Measurements from ENCODE around the gene TBC1D1. TPM values are rescaled to one million over a fixed set of nuclear protein-coding genes. Genes with fewer than 3 reads are reported as not detected.
"Not testable (repeated sequence)": the region's sequence is repeated elsewhere in the genome, so short reads cannot be mapped to it uniquely, and the experiment has no call there.

The TBC1D1 gene
- total RNA-seq, 2 experiments from 2014 or later = 84.9 to 89.0 TPM

GRCh38 chr4:37917388-37917787 lies 26.5 kb downstream of the TBC1D1 start:
- POLR2A ChIA-PET = no interaction called here
- CTCF ChIA-PET = no interaction called here

DNA sequence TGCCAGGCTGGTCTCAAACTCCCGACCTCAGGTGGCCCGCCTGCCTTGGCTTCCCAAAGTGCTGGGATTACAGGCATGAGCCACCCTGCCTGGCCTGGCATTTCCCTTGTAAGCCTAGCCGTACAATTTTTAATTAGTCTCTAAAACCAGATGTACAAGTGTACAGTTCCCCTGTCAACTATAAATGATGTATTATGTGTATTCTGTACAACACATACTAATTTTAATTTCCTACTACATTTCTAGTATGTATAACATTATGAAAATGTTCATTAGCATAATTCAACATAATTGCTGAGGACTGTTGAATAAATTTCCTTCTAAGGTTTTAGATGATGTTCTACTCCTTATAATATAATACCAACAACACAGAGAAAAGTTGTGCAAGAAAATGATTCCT lies 27.8 kb downstream of the TBC1D1 start:
- POLR2A ChIA-PET = no interaction called here
- CTCF ChIA-PET = no interaction called here

DNA sequence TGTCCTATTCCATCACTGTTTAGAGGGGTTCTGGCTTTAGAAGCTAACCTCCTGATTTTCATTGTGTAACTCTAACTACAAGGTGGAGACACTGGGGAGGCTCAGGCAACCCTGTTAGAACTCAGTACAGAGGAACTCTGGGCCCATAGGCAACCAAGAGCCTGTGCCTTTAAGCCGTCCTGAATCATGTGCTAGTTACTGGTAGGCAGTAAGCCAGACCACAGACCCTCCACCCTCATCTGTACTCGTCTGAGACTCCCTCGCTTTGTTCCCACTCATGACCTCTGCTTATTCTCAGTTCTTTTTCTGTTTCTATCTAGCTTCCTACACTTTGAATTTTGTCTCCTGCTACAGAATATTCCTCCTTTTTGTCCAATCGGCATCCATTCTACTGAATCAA lies 31.4 kb downstream of the TBC1D1 start:
- ChIA-PET CTCF (interaction anchor here (0.6 kb wide), 1 partner anchor 55 kb away, joined by 3 read pairs; no protein-coding TSS in a partner anchor), POLR2A (no interaction called here)

DNA sequence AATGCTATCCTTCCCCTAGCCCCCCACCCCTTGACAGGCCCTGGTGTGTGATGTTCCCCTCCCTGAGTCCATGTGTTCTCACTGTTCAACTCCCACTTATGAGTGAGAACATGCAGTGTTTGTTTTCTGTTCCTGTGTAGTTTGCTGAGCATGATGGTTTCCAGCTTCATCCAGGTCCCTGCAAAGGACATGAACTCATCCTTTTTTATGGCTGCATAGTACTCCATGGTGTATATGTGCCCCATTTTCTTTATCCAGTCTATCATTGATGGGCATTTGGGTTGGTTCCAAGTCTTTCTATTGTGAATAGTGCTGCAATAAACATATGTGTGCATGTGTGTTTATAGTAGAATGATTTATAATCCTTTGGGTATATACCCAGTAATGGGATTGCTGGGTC lies 32.2 kb downstream of the TBC1D1 start:
- CTCF ChIA-PET, POLR2A ChIA-PET: not testable (repeated sequence)

- ChIA-PET POLR2A (no interaction called here), CTCF (no interaction called here)
Observed at GRCh38 chr4:37924946-37925345, 34.1 kb downstream of the TBC1D1 start.

GRCh38 chr4:37927434-37927833 lies 36.5 kb downstream of the TBC1D1 start:
- ChIA-PET POLR2A (no interaction called here), CTCF (interaction anchor here (0.5 to 1.7 kb wide), 3 partner anchors 25 to 330 kb away, joined by 3 to 4 read pairs (median 3); no protein-coding TSS in a partner anchor)

DNA sequence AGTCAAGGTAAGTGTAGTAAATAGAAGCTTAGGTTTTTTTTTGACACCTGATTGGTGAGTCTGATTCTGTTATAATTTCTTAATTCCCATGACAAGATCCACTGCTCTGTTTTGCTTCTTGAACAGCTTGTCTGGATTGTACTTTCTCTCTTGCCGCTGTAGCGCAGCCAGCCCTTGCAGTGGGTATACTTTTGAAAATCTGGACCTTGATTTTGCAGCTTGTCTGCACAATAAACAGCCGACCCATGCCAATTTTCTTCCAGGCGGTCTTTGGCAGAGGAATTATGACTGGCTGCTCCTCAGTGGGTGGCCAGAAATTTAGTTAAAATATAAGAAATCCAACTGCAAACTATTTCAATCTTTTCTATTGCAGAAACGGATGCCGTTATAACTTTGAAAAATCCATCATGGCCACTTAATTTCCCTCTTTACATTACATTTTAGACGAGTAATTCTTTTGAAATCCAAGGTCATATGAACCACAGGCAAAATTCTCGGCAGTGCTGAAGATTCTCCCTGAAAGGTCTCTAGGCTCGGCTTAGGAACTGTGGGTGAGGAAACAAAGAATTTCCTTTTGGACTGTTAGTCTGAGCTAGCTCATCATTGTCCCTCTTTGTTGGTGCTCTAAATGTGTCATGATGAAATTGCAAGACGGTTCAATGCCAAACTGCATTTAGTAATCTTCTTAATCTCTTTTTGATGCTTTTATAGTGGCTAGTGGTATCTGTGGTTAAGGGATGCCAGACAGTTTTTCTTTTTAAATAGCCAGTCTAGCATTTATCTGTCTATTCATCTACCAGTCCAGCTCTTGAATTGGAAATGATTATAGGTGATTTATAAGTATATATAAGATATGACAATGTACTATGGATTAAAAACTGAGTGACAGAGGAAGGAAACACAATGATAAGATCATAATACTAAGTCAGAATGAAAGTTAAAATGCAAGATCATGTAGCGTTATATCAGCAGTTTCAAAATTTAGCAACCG lies 37.8 kb downstream of the TBC1D1 start:
- POLR2A ChIA-PET = interaction anchor here (0.7 to 1.2 kb wide), 2 partner anchors 37 to 42 kb away, joined by 3 read pairs; no protein-coding TSS in a partner anchor
- CTCF ChIA-PET = interaction anchor here (1.3 to 1.7 kb wide), 2 partner anchors 26 to 42 kb away, joined by 3 to 4 read pairs; no protein-coding TSS in a partner anchor

DNA sequence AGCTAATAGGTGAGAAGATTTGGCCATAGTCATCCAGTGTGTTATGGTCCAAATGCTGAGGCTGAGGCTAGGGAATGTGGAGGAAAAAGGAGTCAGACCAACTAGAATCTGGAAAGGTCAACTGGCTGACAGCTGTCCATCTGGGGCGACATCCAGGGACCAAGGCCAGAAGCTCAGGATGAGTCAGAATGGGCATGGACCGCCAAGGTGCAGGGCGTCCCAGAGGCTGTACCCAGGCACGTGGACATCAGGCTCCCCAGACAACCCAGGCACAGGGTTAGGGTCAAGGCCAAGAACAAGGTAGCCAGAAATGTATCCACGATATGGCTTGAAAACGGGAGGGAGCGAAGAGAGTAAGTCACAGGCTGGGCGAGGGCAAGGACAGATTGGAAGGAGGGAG lies 43.2 kb downstream of the TBC1D1 start:
- CTCF ChIA-PET = no interaction called here
- POLR2A ChIA-PET = no interaction called here

DNA sequence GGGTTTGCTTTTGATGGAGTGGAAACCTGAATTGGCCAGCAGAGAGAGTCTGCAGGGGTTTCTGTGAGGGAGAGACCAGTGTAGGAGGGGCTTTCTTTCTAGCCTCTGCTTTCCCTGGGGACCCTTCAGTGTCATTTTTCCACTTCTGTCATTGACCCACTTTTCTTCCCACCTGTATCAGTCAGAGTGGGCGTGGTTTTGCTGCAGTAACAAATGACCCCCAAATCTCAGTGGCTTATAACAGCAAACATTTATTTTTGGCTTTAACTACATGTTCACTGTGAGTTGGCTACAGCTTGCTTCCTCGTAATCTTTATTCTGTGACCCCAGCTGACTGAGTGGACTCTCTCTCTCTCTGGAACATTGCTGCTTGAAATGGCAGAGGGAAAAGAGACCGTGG lies 43.7 kb downstream of the TBC1D1 start:
- ChIA-PET POLR2A (no interaction called here), CTCF (no interaction called here)

DNA sequence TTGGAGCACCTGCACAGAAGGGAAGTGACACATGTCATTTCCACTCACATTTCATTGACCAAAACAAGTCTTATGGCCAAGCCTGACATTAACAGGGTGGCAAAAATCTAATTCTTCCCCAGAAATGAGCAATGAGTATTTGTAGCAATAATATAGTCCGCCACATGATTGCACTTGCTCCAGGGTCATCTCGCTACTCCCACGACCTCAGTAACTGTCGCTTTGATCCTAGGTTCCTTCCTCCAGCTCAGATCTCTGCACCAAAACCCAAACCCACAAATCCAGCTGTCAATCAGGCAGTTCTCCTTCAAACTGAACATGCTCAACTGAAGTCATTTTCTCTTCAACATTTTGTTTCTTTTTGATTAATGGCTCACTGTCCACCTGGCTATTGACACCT lies 44.1 kb downstream of the TBC1D1 start:
- CTCF ChIA-PET = no interaction called here

DNA sequence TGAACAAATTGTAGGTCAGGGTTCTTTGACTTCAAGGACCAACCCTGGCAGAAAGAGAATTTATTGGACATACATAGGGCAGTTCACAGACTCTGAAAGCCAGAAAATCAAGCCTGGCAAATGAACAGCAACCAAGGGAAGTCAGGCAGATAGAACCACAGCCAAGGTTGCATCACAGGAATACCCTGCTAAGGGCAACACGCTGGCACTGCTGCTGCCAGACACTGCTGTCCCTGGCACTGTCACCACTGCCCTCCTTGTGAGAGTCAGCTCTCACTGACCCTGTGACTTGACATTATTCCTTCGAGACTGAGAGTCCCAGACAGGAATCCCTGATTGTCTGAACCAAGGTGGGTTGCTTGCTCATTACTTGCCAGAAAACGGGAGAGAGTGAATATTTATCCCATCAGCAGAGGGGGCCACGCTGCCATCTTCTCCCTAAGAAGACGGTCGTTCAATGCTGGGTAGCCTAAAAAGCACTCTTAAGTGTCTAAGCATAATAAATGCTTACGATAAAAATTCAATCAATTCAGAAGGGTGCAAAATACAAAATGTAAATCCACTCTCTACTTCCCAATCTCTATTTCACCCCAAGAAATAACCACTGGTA lies 46.1 kb downstream of the TBC1D1 start:
- ChIA-PET CTCF (no interaction called here), POLR2A (no interaction called here)

More for the DNA sequence above, 44.1 kb downstream of the TBC1D1 start:
- POLR2A ChIA-PET = no interaction called here

GRCh38 chr4:37938208-37938607 lies 47.3 kb downstream of the TBC1D1 start:
- CTCF ChIA-PET = no interaction called here
- POLR2A ChIA-PET = no interaction called here

- POLR2A ChIA-PET = no interaction called here
- CTCF ChIA-PET = no interaction called here
Observed at GRCh38 chr4:37946503-37947179, 55.8 kb downstream of the TBC1D1 start.

GRCh38 chr4:37948542-37948941 lies 57.7 kb downstream of the TBC1D1 start:
- POLR2A ChIA-PET = no interaction called here

DNA sequence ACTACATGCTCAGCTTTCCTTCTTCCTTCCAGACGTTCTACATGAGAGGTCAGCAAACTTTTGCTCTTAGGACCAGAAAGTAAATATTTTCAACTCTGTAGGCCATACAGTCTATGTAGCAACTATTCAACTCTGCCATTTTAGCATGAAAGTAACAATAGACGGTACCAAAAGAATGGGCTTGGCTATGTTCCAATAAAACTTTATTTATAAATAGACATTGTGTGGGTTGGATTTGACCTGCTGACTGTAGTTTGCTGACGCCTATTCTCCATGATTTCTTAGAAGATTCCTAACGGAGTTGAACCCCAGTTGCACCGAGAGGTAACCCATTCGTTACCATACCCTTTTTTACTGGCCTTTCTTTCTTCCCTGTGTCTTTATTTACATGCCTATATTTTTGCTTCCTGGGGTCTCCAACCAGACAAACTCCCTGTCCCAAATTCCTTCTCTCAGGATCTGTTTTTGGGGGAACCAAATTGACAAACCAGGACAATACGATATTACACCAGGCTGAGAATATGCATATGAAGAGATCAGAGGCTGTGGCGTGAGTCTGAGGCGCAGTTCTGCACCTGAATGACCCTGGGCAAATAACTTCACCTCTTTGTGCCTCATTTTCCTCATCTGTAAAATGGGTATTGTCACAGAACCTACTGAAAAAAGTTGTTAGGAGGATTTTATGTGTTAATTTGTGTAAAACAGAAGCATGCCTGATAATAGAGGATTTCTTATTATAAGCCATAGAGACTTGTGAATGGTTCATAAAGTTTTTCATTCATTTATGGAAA lies 58.9 kb downstream of the TBC1D1 start:
- ChIA-PET POLR2A (no interaction called here), CTCF (no interaction called here)

More at GRCh38 chr4:37948542-37948941, 57.7 kb downstream of the TBC1D1 start:
- CTCF ChIA-PET = no interaction called here

DNA sequence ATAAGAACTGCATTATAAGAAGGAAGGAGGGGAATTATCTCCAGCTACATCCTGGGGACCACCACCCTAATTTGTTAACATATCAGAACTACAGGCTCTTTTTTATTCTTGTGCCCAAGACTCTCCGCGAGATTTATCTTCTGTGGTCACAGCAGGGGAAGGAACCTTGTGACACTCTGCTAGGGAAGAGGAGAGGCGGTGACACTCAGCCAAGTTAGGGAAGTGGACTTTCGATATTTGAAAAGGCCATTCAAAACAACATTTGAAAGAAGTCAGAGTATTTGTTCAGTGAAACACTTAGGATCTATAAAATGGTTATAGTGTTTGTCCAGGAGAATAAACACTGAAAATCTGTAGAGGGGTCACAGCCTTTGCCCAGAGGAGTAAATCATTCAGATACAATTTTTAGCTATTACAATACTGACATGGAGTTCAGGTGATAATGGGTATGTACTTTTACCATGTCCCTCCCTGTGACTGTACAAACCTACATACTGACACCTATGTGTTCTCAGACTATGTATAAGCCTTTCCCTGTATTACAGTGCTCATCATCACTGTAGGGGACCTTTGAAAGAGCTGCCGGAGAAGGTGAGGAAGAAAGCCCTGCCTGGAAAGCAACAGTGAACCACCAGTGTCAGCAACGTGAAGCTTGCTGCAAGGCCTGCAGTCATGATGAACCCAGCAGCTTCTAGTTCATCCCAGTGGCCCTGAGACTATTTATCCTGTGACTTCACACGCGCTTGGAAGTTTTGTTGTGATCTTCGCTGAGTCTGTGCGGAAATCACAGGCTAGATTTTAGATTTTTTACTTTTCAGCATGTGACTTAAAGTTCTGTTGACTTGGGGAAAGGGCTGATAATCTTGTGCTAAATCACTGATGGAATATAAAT lies 60.8 kb downstream of the TBC1D1 start:
- POLR2A ChIA-PET = no interaction called here
- CTCF ChIA-PET = no interaction called here

- POLR2A ChIA-PET = interaction anchor here (0.8 to 1.0 kb wide), 2 partner anchors 127 to 710 kb away, joined by 4 to 5 read pairs; partner anchors contain the start of gene PGM2
- CTCF ChIA-PET = interaction anchor here (0.8 kb wide), 1 partner anchor 24 kb away, joined by 3 read pairs; no protein-coding TSS in a partner anchor
Observed at GRCh38 chr4:37953156-37953555, 62.3 kb downstream of the TBC1D1 start.

GRCh38 chr4:37953620-37954293 lies 62.9 kb downstream of the TBC1D1 start:
- ChIA-PET CTCF (interaction anchor here (0.8 kb wide), 1 partner anchor 24 kb away, joined by 3 read pairs; no protein-coding TSS in a partner anchor), POLR2A (interaction anchor here (0.8 kb wide), 1 partner anchor 128 kb away, joined by 5 read pairs; the partner anchor contains the start of gene PGM2)
